Panc1 (cell line): Measurements from ENCODE around the gene RUNX1. TPM values are rescaled to one million over a fixed set of nuclear protein-coding genes. Genes with fewer than 3 reads are reported as not detected.

ENCODE experiments used
- ATAC-seq: fragments of 200-7000 bp; cut with Tn5 transposase; 2 replicates; pipeline ENCODE4 v1.9.1; 2020; ENCODE audit warnings: mild to moderate bottlenecking, moderate library complexity
- BruUV-seq: library from RNA; stranded (reverse); fragments of 400-500 nt; replicated peaks from 2 replicates; lab custom pipeline; 2021; lab: Mats Ljungman, UMichigan
- CTCF ChIA-PET: fragments of 300-600 bp; sonication (Branson Sonifier 250); formaldehyde crosslinking; loops from one replicate; lab custom pipeline; 2022; ENCODE audit warnings: antibody characterized with exemption; lab: Charles Lee
- POLR2A ChIA-PET: fragments of 300-600 bp; sonication (Branson Sonifier 250); formaldehyde crosslinking; loops from one replicate; lab custom pipeline; 2022; ENCODE audit warnings: antibody characterized with exemption; lab: Charles Lee
- DNase-seq: peaks from one replicate; pipeline ENCODE4 v3.0.0-alpha.2; 2010; ENCODE audit warnings: low read depth, low spot score
- H3K27ac ChIP-seq: 2 replicates; pipeline ENCODE4 v1.5.1; 2011; ENCODE audit warnings: mild to moderate bottlenecking, low read length, inconsistent platforms
- H3K27me3 ChIP-seq: fragments of 200-500 bp; sonication (Bioruptor generic); 2 replicates; pipeline ENCODE4 v1.6.0; 2014; ENCODE audit warnings: low read length, inconsistent platforms; ENCODE audit not compliant: control insufficient read depth, insufficient read depth
- H3K36me3 ChIP-seq: fragments of 200-500 bp; sonication (Bioruptor generic); 2 replicates; pipeline ENCODE4 v1.5.1; 2014; ENCODE audit warnings: inconsistent platforms, mild to moderate bottlenecking, low read length, moderate library complexity; ENCODE audit not compliant: control insufficient read depth, insufficient read depth
- H3K4me1 ChIP-seq: 2 replicates; pipeline ENCODE4 v1.5.1; 2011; ENCODE audit warnings: inconsistent platforms, mild to moderate bottlenecking, low read length, moderate library complexity; ENCODE audit not compliant: control insufficient read depth, insufficient read depth
- H3K4me3 ChIP-seq, 2 experiments: 2 replicates each; pipeline ENCODE4 v1.5.1; 2011 to 2012; ENCODE audit warnings: low read depth in 2 of 2, low read length in 2 of 2, mild to moderate bottlenecking in 2 of 2, inconsistent platforms in 1 of 2, moderate library complexity in 1 of 2
- H3K9me3 ChIP-seq: fragments of 200-500 bp; sonication (Bioruptor generic); 2 replicates; pipeline ENCODE4 v1.5.1; 2014; ENCODE audit warnings: low read depth, mild to moderate bottlenecking, inconsistent platforms, low read length, moderate library complexity; ENCODE audit not compliant: control insufficient read depth, insufficient read depth
- CTCF ChIP-seq: fragments of 450-650 bp; IDR thresholded peaks from 2 replicates; pipeline ENCODE4 v1.5.1; 2017; ENCODE audit warnings: mild to moderate bottlenecking
- SIN3A ChIP-seq: IDR thresholded peaks from 2 replicates; pipeline ENCODE4 v1.6.1; 2012; ENCODE audit warnings: low read depth, mild to moderate bottlenecking, low read length, moderate library complexity, borderline replicate concordance; ENCODE audit not compliant: insufficient read depth
- TCF7L2 ChIP-seq: IDR thresholded peaks from 2 replicates; pipeline ENCODE4 v1.6.1; 2011; ENCODE audit warnings: mild to moderate bottlenecking, low read depth, low read length, inconsistent platforms
- in situ Hi-C: cut with HindIII; loops from 2 replicates; pipeline ENCODE4 v1.10.0; 2016; ENCODE audit warnings: low sequenced_read_pairs, low pct_unique_long_range_greater_than_20kb
- intact Hi-C: fragments of 100-400 bp; cut with micrococcal nuclease; formaldehyde crosslinking; loops from one replicate; pipeline ENCODE4 v1.10.0; 2022; ENCODE audit not compliant: unreplicated experiment
- total RNA-seq: library from RNA; stranded (reverse); gene quantifications from one replicate; pipeline ENCODE4 v1.2.1, GENCODE V29; 2021; ENCODE audit not compliant: unreplicated experiment
- TF ChIP-seq, protein P1 (sequence below), 2 experiments: IDR thresholded peaks; 2 replicates each; pipeline ENCODE4 v1.6.1; 2011 to 2012; ENCODE audit warnings: low read depth in 2 of 2, control low read depth in 1 of 2, low read length in 1 of 2, mild to moderate bottlenecking in 1 of 2, moderate library complexity in 1 of 2; ENCODE audit not compliant: insufficient read depth in 1 of 2

The RUNX1 gene
- total RNA-seq, 1 experiment from 2014 or later = 22.4 TPM

GRCh38 chr21:34796518-34797200 is 252.4 kb downstream of the RUNX1 start:
- Histone ChIP-seq H3K4me3 (no peak overlapping the region), H3K27ac (no peak overlapping the region), H3K4me1 (no peaks in the 10 kb centered on the region), H3K9me3 (no peaks in the 10 kb centered on the region), H3K36me3 (no peaks in the 10 kb centered on the region; the same call in 1 of the 2 replicates), H3K27me3 (no peaks in the 10 kb centered on the region)
- no peak for DNase-seq
- no peak for ATAC-seq
- TF ChIP-seq TCF7L2 (no peak), CTCF (no peak)
- intact Hi-C loops = no loop called here
- in situ Hi-C loops = no loop called here
- ChIA-PET POLR2A (no interaction called here), CTCF (no interaction called here)
- no TSS peak for BruUV-seq

- CTCF ChIA-PET = no interaction called here
- no peaks in the 10 kb centered on the region; the same call in 1 of the 2 replicates for H3K36me3 ChIP-seq
These were observed 253.4 kb downstream of the RUNX1 start for GRCh38 chr21:34795548-34796180.

GRCh38 chr21:34795175-34795547 is 253.9 kb downstream of the RUNX1 start:
- intact Hi-C loops = no loop called here
- POLR2A ChIA-PET = no interaction called here
- no TSS peak for BruUV-seq

More at GRCh38 chr21:34795548-34796180, 253.4 kb downstream of the RUNX1 start:
- Histone ChIP-seq H3K4me3 (no peak overlapping the region), H3K4me1 (no peaks in the 10 kb centered on the region), H3K27me3 (no peaks in the 10 kb centered on the region), H3K27ac (no peak overlapping the region), H3K9me3 (no peaks in the 10 kb centered on the region)
- POLR2A ChIA-PET = interaction anchor here (0.6 kb wide), 1 partner anchor 9 kb away, joined by 3 read pairs; no protein-coding TSS in a partner anchor
- no TSS peak for BruUV-seq
- ATAC-seq (no peak), DNase-seq (no peak)
- intact Hi-C loops = no loop called here
- in situ Hi-C loops = no loop called here
- TF ChIP-seq TCF7L2 (no peak), SIN3A (no peak)
- TF ChIP-seq, protein P1, sequence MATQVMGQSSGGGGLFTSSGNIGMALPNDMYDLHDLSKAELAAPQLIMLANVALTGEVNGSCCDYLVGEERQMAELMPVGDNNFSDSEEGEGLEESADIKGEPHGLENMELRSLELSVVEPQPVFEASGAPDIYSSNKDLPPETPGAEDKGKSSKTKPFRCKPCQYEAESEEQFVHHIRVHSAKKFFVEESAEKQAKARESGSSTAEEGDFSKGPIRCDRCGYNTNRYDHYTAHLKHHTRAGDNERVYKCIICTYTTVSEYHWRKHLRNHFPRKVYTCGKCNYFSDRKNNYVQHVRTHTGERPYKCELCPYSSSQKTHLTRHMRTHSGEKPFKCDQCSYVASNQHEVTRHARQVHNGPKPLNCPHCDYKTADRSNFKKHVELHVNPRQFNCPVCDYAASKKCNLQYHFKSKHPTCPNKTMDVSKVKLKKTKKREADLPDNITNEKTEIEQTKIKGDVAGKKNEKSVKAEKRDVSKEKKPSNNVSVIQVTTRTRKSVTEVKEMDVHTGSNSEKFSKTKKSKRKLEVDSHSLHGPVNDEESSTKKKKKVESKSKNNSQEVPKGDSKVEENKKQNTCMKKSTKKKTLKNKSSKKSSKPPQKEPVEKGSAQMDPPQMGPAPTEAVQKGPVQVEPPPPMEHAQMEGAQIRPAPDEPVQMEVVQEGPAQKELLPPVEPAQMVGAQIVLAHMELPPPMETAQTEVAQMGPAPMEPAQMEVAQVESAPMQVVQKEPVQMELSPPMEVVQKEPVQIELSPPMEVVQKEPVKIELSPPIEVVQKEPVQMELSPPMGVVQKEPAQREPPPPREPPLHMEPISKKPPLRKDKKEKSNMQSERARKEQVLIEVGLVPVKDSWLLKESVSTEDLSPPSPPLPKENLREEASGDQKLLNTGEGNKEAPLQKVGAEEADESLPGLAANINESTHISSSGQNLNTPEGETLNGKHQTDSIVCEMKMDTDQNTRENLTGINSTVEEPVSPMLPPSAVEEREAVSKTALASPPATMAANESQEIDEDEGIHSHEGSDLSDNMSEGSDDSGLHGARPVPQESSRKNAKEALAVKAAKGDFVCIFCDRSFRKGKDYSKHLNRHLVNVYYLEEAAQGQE (IDR thresholded peaks at IDR 0.05; ENCODE audit: insufficient read depth in 1 of 2, low read depth in 2 of 2, low read length in 1 of 2) = no peak

More at GRCh38 chr21:34795175-34795547, 253.9 kb downstream of the RUNX1 start:
- Histone ChIP-seq H3K4me1 (no peaks in the 10 kb centered on the region), H3K36me3 (no peaks in the 10 kb centered on the region; the same call in 1 of the 2 replicates), H3K4me3 (no peak overlapping the region), H3K9me3 (no peaks in the 10 kb centered on the region), H3K27ac (no peak overlapping the region), H3K27me3 (no peaks in the 10 kb centered on the region)
- CTCF ChIA-PET = no interaction called here
- DNase-seq (no peak), ATAC-seq (no peak)
- TF ChIP-seq SIN3A (no peak), TCF7L2 (no peak)
- TF ChIP-seq, protein P1 (IDR thresholded peaks at IDR 0.05; ENCODE audit: insufficient read depth in 1 of 2, low read depth in 2 of 2, low read length in 1 of 2) = no peak
- in situ Hi-C loops = no loop called here
